Testis (tissue), 3 donors: Measurements from ENCODE around the gene NME7. TPM values are rescaled to one million over a fixed set of nuclear protein-coding genes. Genes with fewer than 3 reads are reported as not detected.

Source experiments
- DNase-seq: peaks from one replicate; pipeline ENCODE4 v3.0.0-alpha.2; 2019
- H3K27ac ChIP-seq, 2 donors: fragments of 200-600 bp; sonication (generic); one replicate each; pipeline ENCODE4 v1.5.1; 2019
- H3K27me3 ChIP-seq: fragments of 200-600 bp; sonication (generic); one replicate; pipeline ENCODE4 v1.5.1; 2019
- H3K36me3 ChIP-seq: fragments of 200-600 bp; sonication (generic); one replicate; pipeline ENCODE4 v1.5.1; 2017; ENCODE audit warnings: low read depth; ENCODE audit errors: missing control alignments
- H3K4me1 ChIP-seq: fragments of 200-600 bp; sonication (generic); one replicate; pipeline ENCODE4 v1.5.1; 2019
- H3K4me3 ChIP-seq, 2 donors: fragments of 200-600 bp; sonication (generic); one replicate each; pipeline ENCODE4 v1.5.1; 2017 to 2019
- H3K9me3 ChIP-seq: fragments of 200-600 bp; sonication (generic); one replicate; pipeline ENCODE4 v1.5.1; 2017
- CTCF ChIP-seq, 3 experiments: fragments of 450-650 bp in 2 of 3; fragments of 200-600 bp in 1 of 3; sonication (generic) in 1 of 3; IDR thresholded peaks; one replicate each; pipeline ENCODE4 v1.5.1; 2016 to 2019; ENCODE audit warnings: antibody characterized with exemption in 3 of 3, mild to moderate bottlenecking in 2 of 3, moderate library complexity in 1 of 3
- POLR2A ChIP-seq: fragments of 450-650 bp; IDR thresholded peaks from one replicate; pipeline ENCODE4 v1.6.1; 2017; ENCODE audit warnings: antibody characterized with exemption, mild to moderate bottlenecking, moderate library complexity
- WGBS, 2 donors: methylation state at CpG; one replicate each; pipeline ENCODE4 v1.1.5; 2018; 5-methylcytosine and 5-hydroxymethylcytosine counted together
- intact Hi-C: fragments of 100-400 bp; cut with DNase I; formaldehyde crosslinking; loops from one replicate; pipeline ENCODE4 v1.15.1; 2023; ENCODE audit warnings: low total_unique reads
- polyA plus RNA-seq: library from polyadenylated mRNA; stranded (reverse); fragments of 350-450 nt; fragmentation: Illumina TruSeq; extraction: RNeasy Lipid Tissue Mini Kit (QIAGEN cat#74804); gene quantifications from one replicate; pipeline ENCODE4 v1.2.3, GENCODE V29; 2014; ENCODE audit warnings: low read depth, low replicate concordance; ENCODE audit not compliant: insufficient read depth
- total RNA-seq, 2 donors: library from RNA; depleted of rRNA; stranded (reverse); fragments of >200 nt; gene quantifications; one replicate each; pipeline ENCODE4 v1.2.3, GENCODE V29; 2016

The NME7 gene
- total and polyA plus RNA-seq, 3 donors from 2014 or later, result 21.4 to 29.0 (median 24.0) TPM

- no peaks in the 10 kb centered on the region for H3K9me3 ChIP-seq
- no peaks in the 10 kb centered on the region for H3K4me1 ChIP-seq
- no peaks in the 10 kb centered on the region for H3K27me3 ChIP-seq
- no peaks in the 10 kb centered on the region for H3K36me3 ChIP-seq
- WGBS, 2 donors, result 87% methylated on average over 2 of the region's 2 CpGs; no CpG with 5 or more reads in 1 of the 2 donors
- no peak overlapping the region for H3K4me3 ChIP-seq
- DNase-seq, result no peak
- TF ChIP-seq CTCF (IDR thresholded peaks at IDR 0.05) (no peak), POLR2A (no peak)
- intact Hi-C loops, result no loop called here
- H3K27ac ChIP-seq, result no peak overlapping the region
Measured at GRCh38 chr1:169259816-169260215, 107.8 kb downstream of the NME7 start.

GRCh38 chr1:169250795-169251194 lies 116.8 kb downstream of the NME7 start:
- Histone ChIP-seq H3K4me3 (no peak overlapping the region), H3K27me3 (no peaks in the 10 kb centered on the region), H3K36me3 (no peaks in the 10 kb centered on the region), H3K4me1 (no peaks in the 10 kb centered on the region), H3K27ac (no peak overlapping the region), H3K9me3 (no peaks in the 10 kb centered on the region)
- no peak for DNase-seq
- TF ChIP-seq CTCF (IDR thresholded peaks at IDR 0.05), result no peak
- no peak for TF ChIP-seq POLR2A
- intact Hi-C loops, result no loop called here
- 91 to 93% methylated on average over 3 of the region's 3 CpGs for WGBS, 2 donors

GRCh38 chr1:169250022-169250421 lies 117.6 kb downstream of the NME7 start:
- no peak overlapping the region for H3K4me3 ChIP-seq
- no peaks in the 10 kb centered on the region for H3K27me3 ChIP-seq
- H3K4me1 ChIP-seq, result no peaks in the 10 kb centered on the region
- intact Hi-C loops, result no loop called here
- WGBS, 2 donors, result 31 to 44% methylated on average over 2 of the region's 2 CpGs
- H3K36me3 ChIP-seq, result no peaks in the 10 kb centered on the region
- H3K27ac ChIP-seq, result no peak overlapping the region
- no peak for DNase-seq
- no peaks in the 10 kb centered on the region for H3K9me3 ChIP-seq
- TF ChIP-seq CTCF (IDR thresholded peaks at IDR 0.05) (no peak), POLR2A (no peak)

- no peaks in the 10 kb centered on the region for H3K36me3 ChIP-seq
- no peak overlapping the region for H3K4me3 ChIP-seq
- intact Hi-C loops, result no loop called here
- H3K9me3 ChIP-seq, result no peaks in the 10 kb centered on the region
- no peak overlapping the region for H3K27ac ChIP-seq
- no peaks in the 10 kb centered on the region for H3K4me1 ChIP-seq
- TF ChIP-seq POLR2A, result no peak
- 52 to 95% methylated on average over 1 of the region's 1 CpG for WGBS, 2 donors
- no peak for DNase-seq
- no peaks in the 10 kb centered on the region for H3K27me3 ChIP-seq
Measured at GRCh38 chr1:169249611-169250010, 118.0 kb downstream of the NME7 start.

- intact Hi-C loops, result no loop called here
- H3K4me3 ChIP-seq, result no peak overlapping the region
- WGBS, 2 donors, result 66 to 67% methylated on average over 1 of the region's 1 CpG
Measured at GRCh38 chr1:169245706-169246105, 121.9 kb downstream of the NME7 start.

More at GRCh38 chr1:169245706-169246105, 121.9 kb downstream of the NME7 start:
- no peak for TF ChIP-seq CTCF (IDR thresholded peaks at IDR 0.05)
- TF ChIP-seq POLR2A, result no peak
- H3K27ac ChIP-seq, result no peak overlapping the region
- H3K27me3 ChIP-seq, result no peaks in the 10 kb centered on the region
- no peaks in the 10 kb centered on the region for H3K9me3 ChIP-seq
- no peak for DNase-seq
- H3K36me3 ChIP-seq, result no peaks in the 10 kb centered on the region
- H3K4me1 ChIP-seq, result no peaks in the 10 kb centered on the region
